B cell (primary cell): ENCODE data around the gene SSC5D. TPM values are rescaled to one million over a fixed set of nuclear protein-coding genes. Genes with fewer than 3 reads are reported as not detected.

ENCODE experiments used
- ATAC-seq: fragments of 200-7000 bp; cut with Tn5 transposase; one replicate; pipeline ENCODE4 v1.10.0; 2021; ENCODE audit warnings: low read depth, mild to moderate bottlenecking, moderate number of reproducible peaks, moderate library complexity
- CTCF ChIA-PET: fragments of 350-600 bp; sonication (Branson Sonifier 250); formaldehyde crosslinking; loops from one replicate; lab custom pipeline; 2021; ENCODE audit warnings: antibody characterized with exemption, inconsistent platforms; lab: Charles Lee
- POLR2A ChIA-PET: fragments of 350-600 bp; sonication (Branson Sonifier 250); formaldehyde crosslinking; loops from one replicate; lab custom pipeline; 2021; ENCODE audit warnings: antibody characterized with exemption; lab: Charles Lee
- DNase-seq: peaks from one replicate; pipeline ENCODE4 v3.0.0; 2013
- H2AFZ ChIP-seq: 2 replicates; pipeline ENCODE4 v1.6.1; 2012; ENCODE audit warnings: mild to moderate bottlenecking, low read depth, low read length; ENCODE audit not compliant: insufficient read depth, poor library complexity, severe bottlenecking
- H3K27ac ChIP-seq, 2 donors: 1 replicate in 1 of 2; 2 replicates in 1 of 2; pipeline ENCODE4 v1.5.1; 2012 to 2013; ENCODE audit warnings: low read length in 2 of 2, mild to moderate bottlenecking in 2 of 2, moderate library complexity in 1 of 2
- H3K27me3 ChIP-seq, 4 experiments: fragments of 200-600 bp in 1 of 4; sonication (generic) in 1 of 4; replicated peaks in 1 of 4; 1 replicate in 2 of 4; 2 replicates in 2 of 4; pipeline versions ENCODE4 v1.6.1 to v1.7.0; 2013 to 2016; ENCODE audit warnings: low read length in 3 of 4, mild to moderate bottlenecking in 2 of 4, mixed read lengths in 1 of 4, moderate library complexity in 1 of 4; ENCODE audit not compliant: insufficient read depth in 4 of 4, control insufficient read depth in 3 of 4; ENCODE audit errors: control extremely low read depth in 1 of 4
- H3K36me3 ChIP-seq, 2 experiments: replicated peaks in 1 of 2; 1 replicate in 1 of 2; 2 replicates in 1 of 2; pipeline versions ENCODE4 v1.6.1 to v1.7.1; 2013; ENCODE audit warnings: low read length in 1 of 2; ENCODE audit not compliant: insufficient read depth in 2 of 2, control insufficient read depth in 1 of 2; ENCODE audit errors: control extremely low read depth in 1 of 2, extremely low read depth in 1 of 2
- H3K4me1 ChIP-seq, 2 donors: fragments of 200-600 bp in 1 of 2; sonication (generic) in 1 of 2; 1 replicate in 1 of 2; 2 replicates in 1 of 2; pipeline versions ENCODE4 v1.5.1 to v1.6.1; 2013 to 2017; ENCODE audit warnings: low read length in 2 of 2; ENCODE audit not compliant: control insufficient read depth in 2 of 2, insufficient read depth in 2 of 2
- H3K4me2 ChIP-seq: replicated peaks from 2 replicates; pipeline ENCODE3; 2012; ENCODE audit warnings: mild to moderate bottlenecking, low read depth, low read length; ENCODE audit not compliant: poor library complexity, severe bottlenecking
- H3K4me3 ChIP-seq, 5 experiments: fragments of 200-600 bp in 1 of 5; sonication (generic) in 1 of 5; 1 replicate in 3 of 5; 2 replicates in 2 of 5; pipeline versions ENCODE4 v1.5.1 to v1.7.0; 2011 to 2016; ENCODE audit warnings: low read length in 4 of 5, mild to moderate bottlenecking in 4 of 5, low read depth in 2 of 5, control low read depth in 1 of 5, moderate library complexity in 1 of 5; ENCODE audit not compliant: insufficient read depth in 1 of 5; ENCODE audit errors: control extremely low read depth in 1 of 5, extremely low read depth in 1 of 5
- H3K79me2 ChIP-seq: fragments of 200-600 bp; sonication (generic); one replicate; pipeline ENCODE4 v1.6.0; 2016; ENCODE audit warnings: low read length; ENCODE audit not compliant: control insufficient read depth, insufficient read depth
- H3K9ac ChIP-seq: fragments of 200-600 bp; sonication (generic); 2 replicates; pipeline ENCODE4 v1.6.1; 2017; ENCODE audit warnings: mild to moderate bottlenecking, low read length, moderate library complexity
- H3K9me3 ChIP-seq, 3 donors: one replicate each; pipeline versions ENCODE4 v1.6.1 to v1.7.1; 2013; ENCODE audit warnings: low read length in 2 of 3; ENCODE audit not compliant: control insufficient read depth in 2 of 3, insufficient read depth in 1 of 3; ENCODE audit errors: control extremely low read depth in 1 of 3
- H4K20me1 ChIP-seq: 2 replicates; pipeline ENCODE4 v1.6.0; 2012; ENCODE audit warnings: mild to moderate bottlenecking, low read length; ENCODE audit not compliant: insufficient read depth, control insufficient read depth, poor library complexity, severe bottlenecking
- H3K27ac Mint-ChIP-seq: one replicate; pipeline ENCODE4 v1.8.0; 2021; ENCODE audit warnings: mixed read lengths
- H3K27me3 Mint-ChIP-seq: one replicate; pipeline ENCODE4 v1.8.0; 2021; ENCODE audit warnings: mixed read lengths
- H3K4me1 Mint-ChIP-seq: one replicate; pipeline ENCODE4 v1.8.0; 2021; ENCODE audit warnings: mixed read lengths
- H3K4me3 Mint-ChIP-seq: one replicate; pipeline ENCODE4 v1.8.0; 2021; ENCODE audit warnings: mixed read lengths
- H3K9me3 Mint-ChIP-seq: one replicate; pipeline ENCODE4 v1.8.0; 2022; ENCODE audit warnings: mixed read lengths; ENCODE audit not compliant: insufficient read depth
- EZH2 ChIP-seq: IDR thresholded peaks from 2 replicates; pipeline ENCODE4 v1.6.1; 2012; ENCODE audit warnings: borderline replicate concordance, low read depth, mild to moderate bottlenecking, moderate library complexity, low read length; ENCODE audit not compliant: insufficient read depth, poor library complexity, severe bottlenecking
- WGBS: methylation state at CpG from one replicate; pipeline ENCODE4 v1.1.5; 2013; ENCODE audit warnings: missing lambda C conversion rate; ENCODE audit not compliant: insufficient coverage; 5-methylcytosine and 5-hydroxymethylcytosine counted together
- intact Hi-C: fragments of 100-400 bp; cut with micrococcal nuclease; formaldehyde crosslinking; loops from one replicate; pipeline ENCODE4 v1.10.0; 2022
- polyA plus RNA-seq: library from polyadenylated mRNA; depleted of rRNA; stranded (reverse); fragments of >200 nt; gene quantifications from 2 replicates; pipeline ENCODE4 v1.2.3, GENCODE V29; 2012
- total RNA-seq, 2 donors: library from RNA; stranded (reverse); fragments of 120-200 nt in 1 of 2; gene quantifications; 1 replicate in 1 of 2; 2 replicates in 1 of 2; pipeline versions ENCODE4 v1.2.3 to v1.2.4, GENCODE V29; 2013 to 2022
- TF ChIP-seq, protein P1 (sequence below): fragments of 200-600 bp; IDR thresholded peaks from one replicate; pipeline ENCODE4 v1.8.0; 2022; ENCODE audit warnings: antibody characterized with exemption, mild to moderate bottlenecking

The SSC5D gene
- total and polyA plus RNA-seq, 2 donors (not counting 1 experiment from before 2014, with no cell fraction given) = 0.22 to 0.44 TPM

DNA sequence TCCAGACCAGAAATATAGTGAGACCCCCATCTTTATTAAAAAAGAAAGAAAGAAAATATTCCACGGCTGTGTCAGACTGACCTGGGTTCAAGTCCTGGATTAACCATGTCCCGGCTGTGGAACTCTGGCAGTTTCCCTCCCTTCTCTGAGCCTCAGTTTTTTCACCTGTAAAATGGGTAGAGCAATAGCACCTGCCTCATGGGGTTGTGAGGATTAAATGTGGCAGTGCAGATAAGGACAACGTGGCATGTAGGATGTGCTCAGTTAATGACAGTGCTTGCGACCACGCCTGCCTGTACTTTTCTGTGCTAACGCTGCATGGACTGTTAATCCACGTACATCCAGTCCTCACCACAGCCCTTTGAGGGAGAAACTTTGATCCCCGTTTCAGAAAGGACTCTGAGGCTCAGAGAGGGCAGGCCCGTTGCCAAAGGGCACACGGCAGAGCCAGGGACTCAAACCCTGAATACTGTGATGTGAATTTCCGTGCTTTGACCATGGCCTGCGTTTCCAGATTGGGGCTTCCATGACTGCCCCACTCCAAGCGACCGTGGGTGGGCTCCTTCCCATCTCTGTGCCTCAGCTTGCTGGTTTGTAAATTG is 32.6 kb downstream of the SSC5D start:
- peaks cover 4 to 11% of the 10 kb centered on the region in 2 donors for H3K4me1 ChIP-seq
- no peaks in the 10 kb centered on the region for H3K36me3 ChIP-seq
- H3K4me1 Mint-ChIP-seq = peaks cover 9% of the 10 kb centered on the region
- peaks cover 10% of the 10 kb centered on the region for H3K27me3 Mint-ChIP-seq
- H2AFZ ChIP-seq = no peak overlapping the region
- no peak overlapping the region for H3K4me3 Mint-ChIP-seq
- H3K9me3 ChIP-seq = peaks cover 0 to 4% (median 0%) of the 10 kb centered on the region in 3 donors
- ATAC-seq (no peak), DNase-seq (no peak)
- no peak for TF ChIP-seq EZH2
- TF ChIP-seq, protein P1, sequence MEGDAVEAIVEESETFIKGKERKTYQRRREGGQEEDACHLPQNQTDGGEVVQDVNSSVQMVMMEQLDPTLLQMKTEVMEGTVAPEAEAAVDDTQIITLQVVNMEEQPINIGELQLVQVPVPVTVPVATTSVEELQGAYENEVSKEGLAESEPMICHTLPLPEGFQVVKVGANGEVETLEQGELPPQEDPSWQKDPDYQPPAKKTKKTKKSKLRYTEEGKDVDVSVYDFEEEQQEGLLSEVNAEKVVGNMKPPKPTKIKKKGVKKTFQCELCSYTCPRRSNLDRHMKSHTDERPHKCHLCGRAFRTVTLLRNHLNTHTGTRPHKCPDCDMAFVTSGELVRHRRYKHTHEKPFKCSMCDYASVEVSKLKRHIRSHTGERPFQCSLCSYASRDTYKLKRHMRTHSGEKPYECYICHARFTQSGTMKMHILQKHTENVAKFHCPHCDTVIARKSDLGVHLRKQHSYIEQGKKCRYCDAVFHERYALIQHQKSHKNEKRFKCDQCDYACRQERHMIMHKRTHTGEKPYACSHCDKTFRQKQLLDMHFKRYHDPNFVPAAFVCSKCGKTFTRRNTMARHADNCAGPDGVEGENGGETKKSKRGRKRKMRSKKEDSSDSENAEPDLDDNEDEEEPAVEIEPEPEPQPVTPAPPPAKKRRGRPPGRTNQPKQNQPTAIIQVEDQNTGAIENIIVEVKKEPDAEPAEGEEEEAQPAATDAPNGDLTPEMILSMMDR = no peak
- no peaks in the 10 kb centered on the region for H3K9me3 Mint-ChIP-seq
- no peak overlapping the region for H3K27ac Mint-ChIP-seq
- 91% methylated on average over 12 of the region's 14 CpGs for WGBS
- H3K4me3 ChIP-seq = no peak overlapping the region
- H3K27me3 ChIP-seq = no peaks in the 10 kb centered on the region
- H3K9ac ChIP-seq = no peak overlapping the region
- H3K79me2 ChIP-seq = no peaks in the 10 kb centered on the region
- intact Hi-C loops = no loop called here
- H3K27ac ChIP-seq = no peak overlapping the region
- CTCF ChIA-PET = interaction anchor here (1.1 to 1.2 kb wide), 2 partner anchors 111 to 112 kb away, joined by 4 to 11 read pairs; no protein-coding TSS in a partner anchor
- POLR2A ChIA-PET = no interaction called here
- H4K20me1 ChIP-seq = no peaks in the 10 kb centered on the region
- H3K4me2 ChIP-seq = no peak overlapping the region

- ChIA-PET CTCF (no interaction called here), POLR2A (no interaction called here)
- ATAC-seq = no peak
- no peak overlapping the region for H3K4me2 ChIP-seq
- H3K27ac ChIP-seq = no peak overlapping the region
- H3K4me1 ChIP-seq = no peaks in the 10 kb centered on the region
- H3K27ac Mint-ChIP-seq = no peak overlapping the region
- no peaks in the 10 kb centered on the region for H3K36me3 ChIP-seq
- H3K27me3 ChIP-seq = no peaks in the 10 kb centered on the region
- TF ChIP-seq, protein P1 = no peak
- TF ChIP-seq EZH2 = no peak
- H3K4me3 ChIP-seq = no peak overlapping the region
- WGBS = 86% methylated on average over 25 of the region's 29 CpGs
- H3K9ac ChIP-seq = no peak overlapping the region
- H3K9me3 ChIP-seq = peaks cover 0 to 4% (median 0%) of the 10 kb centered on the region in 3 donors
- no peaks in the 10 kb centered on the region for H3K9me3 Mint-ChIP-seq
- no peak for DNase-seq
- H2AFZ ChIP-seq = no peak overlapping the region
- intact Hi-C loops = no loop called here
- no peaks in the 10 kb centered on the region for H4K20me1 ChIP-seq
- H3K79me2 ChIP-seq = no peaks in the 10 kb centered on the region
- peaks cover 10% of the 10 kb centered on the region for H3K27me3 Mint-ChIP-seq
- H3K4me1 Mint-ChIP-seq = no peaks in the 10 kb centered on the region
- no peak overlapping the region for H3K4me3 Mint-ChIP-seq
Measured at GRCh38 chr19:55525289-55526101, 37.3 kb downstream of the SSC5D start.
